K562 (cell line): ENCODE results near the gene OARD1. TPM values are rescaled to one million over a fixed set of nuclear protein-coding genes. Genes with fewer than 3 reads are reported as not detected.

Experiments
- ATAC-seq: fragments of 200-7000 bp; cut with Tn5 transposase; 3 replicates; pipeline ENCODE4 v1.9.1; 2020; ENCODE audit warnings: moderate library complexity
- BruUV-seq: library from RNA; stranded (reverse); fragments of 400-500 nt; replicated peaks from 2 replicates; lab custom pipeline; 2021; lab: Mats Ljungman, UMichigan
- CTCF ChIA-PET: fragments of 300-600 bp; formaldehyde crosslinking; extraction: SDS; loops from one replicate; lab custom pipeline; 2021; ENCODE audit warnings: low intra/inter-chr PET ratio; lab: Yijun Ruan, JAX
- POLR2A ChIA-PET: fragments of 300-600, 350-650 bp; sonication (Branson Sonifier 250); formaldehyde crosslinking; extraction: SDS; loops from one replicate; lab custom pipeline; 2021; ENCODE audit warnings: antibody characterized with exemption, inconsistent platforms; lab: Yijun Ruan, JAX
- DNase-seq, 4 experiments: peaks; one replicate each; pipeline versions ENCODE4 v3.0.0 to v3.0.0-alpha.2; 2011 to 2018; ENCODE audit warnings: low spot score in 3 of 4, mixed read lengths in 3 of 4; ENCODE audit errors: extremely low read depth in 1 of 4
- FAIRE-seq: peaks from 2 replicates; lab custom pipeline; 2011; peaks lifted over from hg19 to GRCh38; lab: Jason Lieb, UNC
- H2AFZ ChIP-seq: 2 replicates; pipeline ENCODE4 v1.6.0; 2011; ENCODE audit warnings: low read depth, low read length, control low read depth, inconsistent platforms
- H3K27ac ChIP-seq: fragments of 200-600 bp; 3 replicates; pipeline ENCODE4 v1.8.0; 2011; ENCODE audit warnings: low read depth, mild to moderate bottlenecking, control low read depth, inconsistent platforms, low read length, moderate library complexity, mixed read lengths; ENCODE audit errors: extremely low read depth
- H3K27me3 ChIP-seq, 2 experiments: fragments of 300-600 bp in 1 of 2; 2 replicates in 1 of 2; 3 replicates in 1 of 2; pipeline versions ENCODE4 v1.6.0 to v1.8.0; 2011; ENCODE audit warnings: inconsistent platforms in 2 of 2, low read length in 2 of 2, mild to moderate bottlenecking in 1 of 2, mixed read lengths in 1 of 2, moderate library complexity in 1 of 2; ENCODE audit not compliant: control insufficient read depth in 2 of 2, insufficient read depth in 2 of 2
- H3K36me3 ChIP-seq: fragments of 300-600 bp; 3 replicates; pipeline ENCODE4 v1.8.0; 2011; ENCODE audit warnings: mild to moderate bottlenecking, low read length, inconsistent platforms; ENCODE audit not compliant: control insufficient read depth, insufficient read depth
- H3K4me1 ChIP-seq, 2 experiments: fragments of 200-600 bp in 1 of 2; replicated peaks in 1 of 2; 2 replicates in 1 of 2; 3 replicates in 1 of 2; pipeline versions ENCODE4 v1.5.1 to v1.8.0; 2011; ENCODE audit warnings: inconsistent platforms in 2 of 2, low read length in 2 of 2, mild to moderate bottlenecking in 1 of 2, mixed read lengths in 1 of 2, moderate library complexity in 1 of 2; ENCODE audit not compliant: control insufficient read depth in 2 of 2, insufficient read depth in 2 of 2
- H3K4me2 ChIP-seq: 2 replicates; pipeline ENCODE4 v1.6.1; 2011; ENCODE audit warnings: low read length, control low read depth, inconsistent platforms, mixed read lengths; ENCODE audit not compliant: insufficient read depth
- H3K4me3 ChIP-seq: fragments of 200-600 bp; sonication (generic), shearing (Covaris generic); 2 replicates; pipeline ENCODE4 v1.5.1; 2016; ENCODE audit warnings: control low read depth, inconsistent platforms
- H3K79me2 ChIP-seq: fragments of 200-600 bp; 3 replicates; pipeline ENCODE4 v1.8.0; 2011; ENCODE audit warnings: low read length, inconsistent platforms; ENCODE audit not compliant: control insufficient read depth, insufficient read depth
- H3K9ac ChIP-seq, 2 experiments: 2 replicates each; pipeline versions ENCODE4 v1.6.0 to v1.6.1; 2011; ENCODE audit warnings: low read depth in 2 of 2, low read length in 2 of 2, control low read depth in 1 of 2, inconsistent platforms in 1 of 2, mild to moderate bottlenecking in 1 of 2, mixed read lengths in 1 of 2; ENCODE audit not compliant: insufficient read depth in 1 of 2
- H3K9me1 ChIP-seq: one replicate; pipeline ENCODE4 v1.6.0; 2011; ENCODE audit warnings: inconsistent platforms, mild to moderate bottlenecking, low read length, moderate library complexity; ENCODE audit not compliant: control insufficient read depth, insufficient read depth
- H3K9me3 ChIP-seq: replicated peaks from 2 replicates; pipeline ENCODE4 v1.5.1; 2011; ENCODE audit warnings: low read depth, low read length, inconsistent platforms; ENCODE audit not compliant: control insufficient read depth, insufficient read depth
- H4K20me1 ChIP-seq: replicated peaks from 2 replicates; pipeline ENCODE4 v1.6.1; 2011; ENCODE audit warnings: low read length, inconsistent platforms, mixed read lengths; ENCODE audit not compliant: control insufficient read depth, insufficient read depth
- GABPB1 ChIP-seq: sonication (generic); formaldehyde crosslinking; IDR thresholded peaks from 2 replicates; pipeline ENCODE4 v1.8.0; 2022; ENCODE audit warnings: mild to moderate bottlenecking, missing genetic modification reagents
- IFI16 ChIP-seq: fragments of 250-450 bp; sonication (Bioruptor Pico); IDR thresholded peaks from 2 replicates; pipeline ENCODE4 v2.1.2; 2022; ENCODE audit warnings: mild to moderate bottlenecking, inconsistent platforms
- NR2C1 ChIP-seq, 2 experiments: fragments of 450-650 bp; IDR thresholded peaks; 2 replicates each; pipeline ENCODE4 v1.6.1; 2017; ENCODE audit warnings: mild to moderate bottlenecking in 2 of 2, antibody characterized with exemption in 1 of 2, inconsistent platforms in 1 of 2, missing compliant biosample characterization in 1 of 2, missing genetic modification characterization in 1 of 2
- SMARCA5 ChIP-seq: fragments of 450-650 bp; IDR thresholded peaks from 2 replicates; pipeline ENCODE4 v1.6.1; 2016
- TFAM ChIP-seq: fragments of 250-450 bp; sonication (Bioruptor Pico); conservative IDR thresholded peaks from 2 replicates; pipeline ENCODE4 v1.5.0; 2021; ENCODE audit warnings: mild to moderate bottlenecking, moderate library complexity
- ZFP36 ChIP-seq: fragments of 150-350 bp; IDR thresholded peaks from 2 replicates; pipeline ENCODE4 v1.6.1; 2018; ENCODE audit warnings: low read length, low read depth; ENCODE audit not compliant: partially characterized antibody
- ZNF197 ChIP-seq: fragments of 200-800 bp; sonication (Bioruptor generic); IDR thresholded peaks from 2 replicates; pipeline ENCODE4 v1.6.1; 2016; ENCODE audit warnings: low read depth, missing genetic modification characterization, missing compliant biosample characterization
- ZNF282 ChIP-seq: sonication (generic); formaldehyde crosslinking; IDR thresholded peaks from 2 replicates; pipeline ENCODE4 v1.8.1; 2023; ENCODE audit warnings: missing genetic modification reagents
- WGBS: fragments of 100-300 bp; shearing (Covaris generic); methylation state at CpG from one replicate; pipeline ENCODE4 v1.1.6; 2016; ENCODE audit warnings: low coverage, mixed read lengths; ENCODE audit not compliant: insufficient coverage; ENCODE audit errors: missing lambda C conversion rate; 5-methylcytosine and 5-hydroxymethylcytosine counted together
- in situ Hi-C: fragments of 300-500 bp; cut with MboI; formaldehyde crosslinking; loops from 4 replicates; pipeline ENCODE4 v1.15.0; 2018; ENCODE audit warnings: inconsistent platforms, mixed read lengths
- intact Hi-C: fragments of 100-400 bp; cut with micrococcal nuclease; formaldehyde crosslinking; loops from 2 replicates; pipeline ENCODE4 v1.14.2; 2022
- polyA plus RNA-seq, 8 experiments: library from polyadenylated mRNA; depleted of rRNA in 4 of 8; stranded (reverse) in 5 of 8; unstranded in 3 of 8; fragments of >200 nt; fragmentation: Nextera tagmentation in 2 of 8; fragmentation: Illumina TruSeq in 1 of 8; extraction: Ambion mirVana in 2 of 8; extraction: Trizol in 1 of 8; gene quantifications; 2 replicates each; pipeline versions ENCODE4 v1.2.1 to v1.2.3, GENCODE V29; 2011 to 2014; ENCODE audit warnings: inconsistent platforms in 1 of 8, missing spikeins in 1 of 8
- total RNA-seq, 7 experiments: library from RNA; depleted of rRNA in 6 of 7; stranded (reverse); fragments of >200 nt in 6 of 7; fragmentation: Illumina TruSeq in 2 of 7; extraction: Trizol in 2 of 7; gene quantifications; 2 replicates each; pipeline versions ENCODE4 v1.2.1 to v1.2.3, GENCODE V29; 2011 to 2021; ENCODE audit warnings: low replicate concordance in 1 of 7
- TF ChIP-seq, protein P1 (sequence below): fragments of 450-650 bp; IDR thresholded peaks from 2 replicates; pipeline ENCODE4 v1.7.1; 2018; ENCODE audit warnings: mild to moderate bottlenecking, low read depth; ENCODE audit not compliant: partially characterized antibody
- TF ChIP-seq, protein P2 (sequence below), 2 experiments: IDR thresholded peaks in 1 of 2; conservative IDR thresholded peaks in 1 of 2; 2 replicates each; pipeline ENCODE4 v1.6.1; 2016; ENCODE audit warnings: low read depth in 2 of 2, mild to moderate bottlenecking in 1 of 2, missing compliant biosample characterization in 1 of 2, missing genetic modification characterization in 1 of 2, moderate library complexity in 1 of 2

OARD1 gene
- total and polyA plus RNA-seq, 9 of the 15 experiments (the other 6 are each of a cell fraction or from before 2014, with no cell fraction given), result 43.4 to 88.3 (median 61.1) TPM

DNA sequence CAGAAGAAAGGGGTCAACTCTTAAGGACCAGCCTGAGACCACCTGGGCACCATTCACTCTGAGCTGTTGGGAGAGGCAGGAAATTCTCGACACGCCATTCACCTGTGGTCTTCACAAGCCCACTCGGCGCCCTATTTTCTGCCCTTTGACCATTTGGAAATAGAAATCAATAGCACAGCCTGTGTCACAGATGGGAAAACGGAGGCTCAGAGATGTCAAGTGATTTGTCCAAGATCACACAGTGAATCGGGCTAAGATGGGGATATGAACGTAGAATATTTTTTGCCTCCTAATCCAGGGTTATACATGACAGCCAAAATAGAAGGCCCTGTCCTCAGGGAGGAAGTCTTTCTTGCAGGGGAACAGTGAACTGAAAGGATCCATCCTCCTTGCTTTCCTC is 22.2 kb downstream of the OARD1 start (continued):
- TF ChIP-seq, protein P1, sequence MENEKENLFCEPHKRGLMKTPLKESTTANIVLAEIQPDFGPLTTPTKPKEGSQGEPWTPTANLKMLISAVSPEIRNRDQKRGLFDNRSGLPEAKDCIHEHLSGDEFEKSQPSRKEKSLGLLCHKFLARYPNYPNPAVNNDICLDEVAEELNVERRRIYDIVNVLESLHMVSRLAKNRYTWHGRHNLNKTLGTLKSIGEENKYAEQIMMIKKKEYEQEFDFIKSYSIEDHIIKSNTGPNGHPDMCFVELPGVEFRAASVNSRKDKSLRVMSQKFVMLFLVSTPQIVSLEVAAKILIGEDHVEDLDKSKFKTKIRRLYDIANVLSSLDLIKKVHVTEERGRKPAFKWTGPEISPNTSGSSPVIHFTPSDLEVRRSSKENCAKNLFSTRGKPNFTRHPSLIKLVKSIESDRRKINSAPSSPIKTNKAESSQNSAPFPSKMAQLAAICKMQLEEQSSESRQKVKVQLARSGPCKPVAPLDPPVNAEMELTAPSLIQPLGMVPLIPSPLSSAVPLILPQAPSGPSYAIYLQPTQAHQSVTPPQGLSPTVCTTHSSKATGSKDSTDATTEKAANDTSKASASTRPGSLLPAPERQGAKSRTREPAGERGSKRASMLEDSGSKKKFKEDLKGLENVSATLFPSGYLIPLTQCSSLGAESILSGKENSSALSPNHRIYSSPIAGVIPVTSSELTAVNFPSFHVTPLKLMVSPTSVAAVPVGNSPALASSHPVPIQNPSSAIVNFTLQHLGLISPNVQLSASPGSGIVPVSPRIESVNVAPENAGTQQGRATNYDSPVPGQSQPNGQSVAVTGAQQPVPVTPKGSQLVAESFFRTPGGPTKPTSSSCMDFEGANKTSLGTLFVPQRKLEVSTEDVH, result no peak
- TF ChIP-seq GABPB1, result no peak
- no peak for TF ChIP-seq ZNF282 (CRISPR knock-in tag)
- peak; percentile 35 for TF ChIP-seq ZFP36
- TF ChIP-seq SMARCA5, result no peak

DNA sequence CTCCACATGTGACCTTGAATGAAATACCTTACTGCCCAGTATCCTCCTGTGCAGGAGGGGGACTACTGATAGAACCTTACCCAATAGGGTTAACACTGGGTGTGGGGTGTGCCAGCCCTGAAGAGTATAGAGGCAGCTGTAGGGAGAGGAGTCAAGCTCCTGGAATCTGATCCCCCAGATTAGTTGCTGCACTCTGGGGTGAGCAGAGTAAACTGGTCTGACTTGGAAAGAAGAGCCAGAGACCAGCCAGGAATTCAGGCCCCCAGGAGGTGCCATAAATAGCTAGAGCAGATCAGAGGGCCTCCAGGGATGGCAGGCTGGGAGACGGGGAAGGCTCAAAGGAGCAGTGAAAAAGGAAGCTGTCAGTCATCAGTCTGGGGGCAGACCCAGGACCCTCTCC is 22.6 kb downstream of the OARD1 start:
- Histone ChIP-seq H3K9me1 (no peaks in the 10 kb centered on the region), H3K4me3 (no peak overlapping the region), H3K4me2 (no peak overlapping the region), H3K9ac (no peak overlapping the region), H3K4me1 (peaks cover 4 to 12% of the 10 kb centered on the region in 2 experiments), H2AFZ (no peak overlapping the region), H3K36me3 (no peaks in the 10 kb centered on the region), H3K27ac (no peak overlapping the region), H4K20me1 (peaks cover 4% of the 10 kb centered on the region; the same call in 1 of the 2 replicates), H3K27me3 (no peaks in the 10 kb centered on the region), H3K79me2 (no peaks in the 10 kb centered on the region), H3K9me3 (no peaks in the 10 kb centered on the region)
- intact Hi-C loops, result no loop called here
- ChIA-PET CTCF (interaction anchor here (0.6 kb wide), 1 partner anchor 57 kb away, joined by 3 read pairs; no protein-coding TSS in a partner anchor), POLR2A (interaction anchor here (0.6 to 1.7 kb wide), 4 partner anchors 13 to 1714 kb away, joined by 3 to 4 read pairs (median 3); no protein-coding TSS in a partner anchor)
- FAIRE-seq (no peak), DNase-seq (no peak), ATAC-seq (no peak)
- in situ Hi-C loops, result loop anchor here (25.0 kb wide), 1 partner anchor 1687 kb away; no protein-coding TSS in a partner anchor
- BruUV-seq, result no TSS peak
- TF ChIP-seq, protein P2, sequence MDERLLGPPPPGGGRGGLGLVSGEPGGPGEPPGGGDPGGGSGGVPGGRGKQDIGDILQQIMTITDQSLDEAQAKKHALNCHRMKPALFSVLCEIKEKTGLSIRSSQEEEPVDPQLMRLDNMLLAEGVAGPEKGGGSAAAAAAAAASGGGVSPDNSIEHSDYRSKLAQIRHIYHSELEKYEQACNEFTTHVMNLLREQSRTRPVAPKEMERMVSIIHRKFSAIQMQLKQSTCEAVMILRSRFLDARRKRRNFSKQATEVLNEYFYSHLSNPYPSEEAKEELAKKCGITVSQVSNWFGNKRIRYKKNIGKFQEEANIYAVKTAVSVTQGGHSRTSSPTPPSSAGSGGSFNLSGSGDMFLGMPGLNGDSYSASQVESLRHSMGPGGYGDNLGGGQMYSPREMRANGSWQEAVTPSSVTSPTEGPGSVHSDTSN (CRISPR knock-in tag; IDR thresholded peaks at IDR 0.05; ENCODE audit: low read depth), result 0 out of 2 replicates have a peak, but pooled peaks have one; percentile 11
- TF ChIP-seq, protein P2 (tag; conservative IDR thresholded peaks at IDR 0.05; ENCODE audit: low read depth), result no peak
- no peak for TF ChIP-seq IFI16
- TF ChIP-seq TFAM (CRISPR knock-in tag), result no peak
- TF ChIP-seq NR2C1 (IDR thresholded peaks at IDR 0.05), result no peak
- TF ChIP-seq NR2C1 (tag; IDR thresholded peaks at IDR 0.05), result no peak
- TF ChIP-seq ZNF197 (CRISPR knock-in tag), result no peak
- 67% methylated on average over 1 of the region's 1 CpG for WGBS
